ENCODE measurements around the gene SPEM3.

Gene SPEM3

GRCh38 chr17:7419819-7420610, 8.6 kb upstream of the SPEM3 start, which contains the start of gene SPEM1 (continued):
- TF ChIP-seq, protein P1, sequence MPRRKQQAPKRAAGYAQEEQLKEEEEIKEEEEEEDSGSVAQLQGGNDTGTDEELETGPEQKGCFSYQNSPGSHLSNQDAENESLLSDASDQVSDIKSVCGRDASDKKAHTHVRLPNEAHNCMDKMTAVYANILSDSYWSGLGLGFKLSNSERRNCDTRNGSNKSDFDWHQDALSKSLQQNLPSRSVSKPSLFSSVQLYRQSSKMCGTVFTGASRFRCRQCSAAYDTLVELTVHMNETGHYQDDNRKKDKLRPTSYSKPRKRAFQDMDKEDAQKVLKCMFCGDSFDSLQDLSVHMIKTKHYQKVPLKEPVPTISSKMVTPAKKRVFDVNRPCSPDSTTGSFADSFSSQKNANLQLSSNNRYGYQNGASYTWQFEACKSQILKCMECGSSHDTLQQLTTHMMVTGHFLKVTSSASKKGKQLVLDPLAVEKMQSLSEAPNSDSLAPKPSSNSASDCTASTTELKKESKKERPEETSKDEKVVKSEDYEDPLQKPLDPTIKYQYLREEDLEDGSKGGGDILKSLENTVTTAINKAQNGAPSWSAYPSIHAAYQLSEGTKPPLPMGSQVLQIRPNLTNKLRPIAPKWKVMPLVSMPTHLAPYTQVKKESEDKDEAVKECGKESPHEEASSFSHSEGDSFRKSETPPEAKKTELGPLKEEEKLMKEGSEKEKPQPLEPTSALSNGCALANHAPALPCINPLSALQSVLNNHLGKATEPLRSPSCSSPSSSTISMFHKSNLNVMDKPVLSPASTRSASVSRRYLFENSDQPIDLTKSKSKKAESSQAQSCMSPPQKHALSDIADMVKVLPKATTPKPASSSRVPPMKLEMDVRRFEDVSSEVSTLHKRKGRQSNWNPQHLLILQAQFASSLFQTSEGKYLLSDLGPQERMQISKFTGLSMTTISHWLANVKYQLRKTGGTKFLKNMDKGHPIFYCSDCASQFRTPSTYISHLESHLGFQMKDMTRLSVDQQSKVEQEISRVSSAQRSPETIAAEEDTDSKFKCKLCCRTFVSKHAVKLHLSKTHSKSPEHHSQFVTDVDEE (CRISPR knock-in tag; IDR thresholded peaks at IDR 0.05) = no peak

DNA sequence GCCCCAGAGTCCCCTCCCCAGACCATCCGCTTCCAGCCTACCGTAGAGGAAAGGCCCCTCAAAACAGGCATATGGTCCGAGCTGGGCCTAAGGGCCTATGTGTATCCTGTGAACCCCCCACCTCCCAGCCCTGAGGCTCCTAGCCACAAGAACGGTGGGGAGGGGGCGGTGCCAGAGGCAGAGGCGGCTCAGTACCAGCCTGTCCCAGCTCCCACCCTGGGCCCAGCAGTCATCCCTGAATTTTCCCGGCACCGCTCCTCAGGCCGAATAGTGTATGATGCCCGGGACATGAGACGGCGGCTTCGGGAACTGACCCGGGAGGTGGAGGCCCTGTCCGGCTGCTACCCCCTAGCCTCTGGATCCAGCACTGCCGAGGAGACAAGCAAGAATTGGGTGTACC, 7.5 kb upstream of the SPEM3 start:
- TF ChIP-seq ESRRG (CRISPR knock-in tag; IDR thresholded peaks at IDR 0.05) = no peak
- TF ChIP-seq, protein P2, sequence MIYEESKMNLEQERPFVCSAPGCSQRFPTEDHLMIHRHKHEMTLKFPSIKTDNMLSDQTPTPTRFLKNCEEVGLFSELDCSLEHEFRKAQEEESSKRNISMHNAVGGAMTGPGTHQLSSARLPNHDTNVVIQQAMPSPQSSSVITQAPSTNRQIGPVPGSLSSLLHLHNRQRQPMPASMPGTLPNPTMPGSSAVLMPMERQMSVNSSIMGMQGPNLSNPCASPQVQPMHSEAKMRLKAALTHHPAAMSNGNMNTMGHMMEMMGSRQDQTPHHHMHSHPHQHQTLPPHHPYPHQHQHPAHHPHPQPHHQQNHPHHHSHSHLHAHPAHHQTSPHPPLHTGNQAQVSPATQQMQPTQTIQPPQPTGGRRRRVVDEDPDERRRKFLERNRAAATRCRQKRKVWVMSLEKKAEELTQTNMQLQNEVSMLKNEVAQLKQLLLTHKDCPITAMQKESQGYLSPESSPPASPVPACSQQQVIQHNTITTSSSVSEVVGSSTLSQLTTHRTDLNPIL (CRISPR knock-in tag; IDR thresholded peaks at IDR 0.05; ENCODE audit: low read depth) = no peak
- TF ChIP-seq ISL1 (CRISPR knock-in tag; IDR thresholded peaks at IDR 0.05) = no peak
- no peak for TF ChIP-seq ZC3H10 (CRISPR knock-in tag; IDR thresholded peaks at IDR 0.05)
- no peak for TF ChIP-seq PPARA (CRISPR knock-in tag; IDR thresholded peaks at IDR 0.05; ENCODE audit: borderline replicate concordance)
- no peak for TF ChIP-seq BACH2 (CRISPR knock-in tag; IDR thresholded peaks at IDR 0.05; ENCODE audit: borderline replicate concordance)
- TF ChIP-seq, protein P3, sequence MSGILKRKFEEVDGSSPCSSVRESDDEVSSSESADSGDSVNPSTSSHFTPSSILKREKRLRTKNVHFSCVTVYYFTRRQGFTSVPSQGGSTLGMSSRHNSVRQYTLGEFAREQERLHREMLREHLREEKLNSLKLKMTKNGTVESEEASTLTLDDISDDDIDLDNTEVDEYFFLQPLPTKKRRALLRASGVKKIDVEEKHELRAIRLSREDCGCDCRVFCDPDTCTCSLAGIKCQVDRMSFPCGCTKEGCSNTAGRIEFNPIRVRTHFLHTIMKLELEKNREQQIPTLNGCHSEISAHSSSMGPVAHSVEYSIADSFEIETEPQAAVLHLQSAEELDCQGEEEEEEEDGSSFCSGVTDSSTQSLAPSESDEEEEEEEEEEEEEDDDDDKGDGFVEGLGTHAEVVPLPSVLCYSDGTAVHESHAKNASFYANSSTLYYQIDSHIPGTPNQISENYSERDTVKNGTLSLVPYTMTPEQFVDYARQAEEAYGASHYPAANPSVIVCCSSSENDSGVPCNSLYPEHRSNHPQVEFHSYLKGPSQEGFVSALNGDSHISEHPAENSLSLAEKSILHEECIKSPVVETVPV (CRISPR knock-in tag; IDR thresholded peaks at IDR 0.05) = no peak
- TF ChIP-seq TCF4 (CRISPR knock-in tag; IDR thresholded peaks at IDR 0.05; ENCODE audit: borderline replicate concordance) = no peak
- ATAC-seq = no peak

- TF ChIP-seq ZFP3 (CRISPR knock-in tag; IDR thresholded peaks at IDR 0.05) = no peak
- TF ChIP-seq ISL1 (CRISPR knock-in tag; IDR thresholded peaks at IDR 0.05) = no peak
- TF ChIP-seq ZNF70 (CRISPR knock-in tag; IDR thresholded peaks at IDR 0.05) = no peak
- no peak for TF ChIP-seq ZNF565 (CRISPR knock-in tag; conservative IDR thresholded peaks at IDR 0.05; ENCODE audit: low read depth)
- TF ChIP-seq, protein P4, sequence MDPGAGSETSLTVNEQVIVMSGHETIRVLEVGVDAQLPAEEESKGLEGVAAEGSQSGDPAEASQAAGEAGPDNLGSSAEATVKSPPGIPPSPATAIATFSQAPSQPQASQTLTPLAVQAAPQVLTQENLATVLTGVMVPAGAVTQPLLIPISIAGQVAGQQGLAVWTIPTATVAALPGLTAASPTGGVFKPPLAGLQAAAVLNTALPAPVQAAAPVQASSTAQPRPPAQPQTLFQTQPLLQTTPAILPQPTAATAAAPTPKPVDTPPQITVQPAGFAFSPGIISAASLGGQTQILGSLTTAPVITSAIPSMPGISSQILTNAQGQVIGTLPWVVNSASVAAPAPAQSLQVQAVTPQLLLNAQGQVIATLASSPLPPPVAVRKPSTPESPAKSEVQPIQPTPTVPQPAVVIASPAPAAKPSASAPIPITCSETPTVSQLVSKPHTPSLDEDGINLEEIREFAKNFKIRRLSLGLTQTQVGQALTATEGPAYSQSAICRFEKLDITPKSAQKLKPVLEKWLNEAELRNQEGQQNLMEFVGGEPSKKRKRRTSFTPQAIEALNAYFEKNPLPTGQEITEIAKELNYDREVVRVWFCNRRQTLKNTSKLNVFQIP (CRISPR knock-in tag; IDR thresholded peaks at IDR 0.05; ENCODE audit: borderline replicate concordance, low read depth) = no peak
- TF ChIP-seq, protein P2 (CRISPR knock-in tag; IDR thresholded peaks at IDR 0.05; ENCODE audit: low read depth) = no peak
- TF ChIP-seq ZFP30 (CRISPR knock-in tag; IDR thresholded peaks at IDR 0.05) = no peak
- no peak for TF ChIP-seq TCF4 (CRISPR knock-in tag; IDR thresholded peaks at IDR 0.05; ENCODE audit: borderline replicate concordance)
- ATAC-seq = no peak
These were observed 5.0 kb upstream of the SPEM3 start for GRCh38 chr17:7423679-7424078.

GRCh38 chr17:7425316-7425715, 3.3 kb upstream of the SPEM3 start, which contains the start of gene SPEM2:
TSS of gene SPEM2 (plus strand) at chr17:7425616. CDS start at chr17:7425689, 73 bp downstream.
- TF ChIP-seq TCF4 (CRISPR knock-in tag; IDR thresholded peaks at IDR 0.05; ENCODE audit: borderline replicate concordance) (no peak), RARB (CRISPR knock-in tag; IDR thresholded peaks at IDR 0.05) (no peak), ESRRG (CRISPR knock-in tag; IDR thresholded peaks at IDR 0.05) (no peak), ARNTL (CRISPR knock-in tag; IDR thresholded peaks at IDR 0.05; ENCODE audit: borderline replicate concordance, low read depth) (no peak), TOX (CRISPR knock-in tag; IDR thresholded peaks at IDR 0.05; ENCODE audit: borderline replicate concordance) (no peak), ZNF70 (CRISPR knock-in tag; IDR thresholded peaks at IDR 0.05) (no peak), PPARA (CRISPR knock-in tag; IDR thresholded peaks at IDR 0.05; ENCODE audit: borderline replicate concordance) (no peak), OSR1 (CRISPR knock-in tag; IDR thresholded peaks at IDR 0.05) (no peak), ZNF565 (CRISPR knock-in tag; conservative IDR thresholded peaks at IDR 0.05; ENCODE audit: low read depth) (no peak)
- TF ChIP-seq, protein P2 (CRISPR knock-in tag; IDR thresholded peaks at IDR 0.05; ENCODE audit: low read depth) = no peak
- TF ChIP-seq, protein P1 (CRISPR knock-in tag; IDR thresholded peaks at IDR 0.05) = no peak
- no peak for ATAC-seq
